K562 (cell line): ENCODE results near the gene SLC31A1. TPM values are rescaled to one million over a fixed set of nuclear protein-coding genes. Genes with fewer than 3 reads are reported as not detected.
A peak's percentile ranks its signal among the peaks of the same experiment; 100 is the strongest.

ENCODE experiments used
- CBX3 ChIP-seq, 2 experiments: IDR thresholded peaks; 1 replicate in 1 of 2; 2 replicates in 1 of 2; pipeline ENCODE4 v1.6.1; 2012; ENCODE audit warnings: inconsistent platforms in 2 of 2, low read length in 2 of 2, borderline replicate concordance in 1 of 2, control low read depth in 1 of 2
- CSDE1 ChIP-seq, 2 experiments: fragments of 450-650 bp; IDR thresholded peaks; 2 replicates each; pipeline ENCODE4 v1.6.1; 2016; ENCODE audit warnings: mild to moderate bottlenecking in 1 of 2
- ELF1 ChIP-seq: fragments of 200-800 bp; sonication (Bioruptor generic); IDR thresholded peaks from 2 replicates; pipeline ENCODE4 v1.6.1; 2016; ENCODE audit warnings: missing genetic modification characterization, missing compliant biosample characterization
- EWSR1 ChIP-seq: fragments of 450-650 bp; IDR thresholded peaks from 2 replicates; pipeline ENCODE4 v1.6.1; 2018; ENCODE audit warnings: borderline replicate concordance, mild to moderate bottlenecking, low read depth, moderate library complexity; ENCODE audit not compliant: partially characterized antibody
- FOSL1 ChIP-seq: fragments of 200-800 bp; sonication (Bioruptor generic); conservative IDR thresholded peaks from 2 replicates; pipeline ENCODE4 v1.6.1; 2016; ENCODE audit warnings: missing genetic modification characterization, missing compliant biosample characterization
- JUND ChIP-seq, 2 experiments: IDR thresholded peaks; 2 replicates in 1 of 2; 3 replicates in 1 of 2; pipeline ENCODE4 v1.6.1; 2011; ENCODE audit warnings: borderline replicate concordance in 2 of 2, low read depth in 2 of 2, low read length in 2 of 2, improper control_type of control experiment in 1 of 2, missing biosample characterization in 1 of 2, missing genetic modification characterization in 1 of 2, missing genetic modification reagents in 1 of 2
- KDM5B ChIP-seq: fragments of 200-600 bp; sonication (generic); IDR thresholded peaks from 2 replicates; pipeline ENCODE4 v1.6.1; 2012; ENCODE audit warnings: low read depth, mild to moderate bottlenecking, moderate library complexity, low read length, control low read depth, inconsistent platforms; ENCODE audit not compliant: insufficient replicate concordance
- PHF21A ChIP-seq: fragments of 450-650 bp; IDR thresholded peaks from 2 replicates; pipeline ENCODE4 v1.6.1; 2017; ENCODE audit warnings: low read depth, borderline replicate concordance
- PTTG1 ChIP-seq: fragments of 450-650 bp; IDR thresholded peaks from 2 replicates; pipeline ENCODE4 v1.6.1; 2016; ENCODE audit warnings: low read depth, mild to moderate bottlenecking, missing genetic modification characterization, missing compliant biosample characterization
- ZFP1 ChIP-seq: fragments of 450-650 bp; formaldehyde crosslinking; IDR thresholded peaks from 2 replicates; pipeline ENCODE4 v1.4.0; 2020; ENCODE audit warnings: mild to moderate bottlenecking, mixed read lengths
- ZNF780A ChIP-seq: fragments of 250-450 bp; sonication (Bioruptor Pico); IDR thresholded peaks from 2 replicates; pipeline ENCODE4 v1.5.0; 2021; ENCODE audit warnings: mild to moderate bottlenecking
- polyA plus RNA-seq, 8 experiments: library from polyadenylated mRNA; depleted of rRNA in 4 of 8; stranded (reverse) in 5 of 8; unstranded in 3 of 8; fragments of >200 nt; fragmentation: Nextera tagmentation in 2 of 8; fragmentation: Illumina TruSeq in 1 of 8; extraction: Ambion mirVana in 2 of 8; extraction: Trizol in 1 of 8; gene quantifications; 2 replicates each; pipeline versions ENCODE4 v1.2.1 to v1.2.3, GENCODE V29; 2011 to 2014; ENCODE audit warnings: inconsistent platforms in 1 of 8, missing spikeins in 1 of 8
- total RNA-seq, 7 experiments: library from RNA; depleted of rRNA in 6 of 7; stranded (reverse); fragments of >200 nt in 6 of 7; fragmentation: Illumina TruSeq in 2 of 7; extraction: Trizol in 2 of 7; gene quantifications; 2 replicates each; pipeline versions ENCODE4 v1.2.1 to v1.2.3, GENCODE V29; 2011 to 2021; ENCODE audit warnings: low replicate concordance in 1 of 7
- TF ChIP-seq, protein P1 (sequence below): sonication (generic); formaldehyde crosslinking; IDR thresholded peaks from 2 replicates; pipeline ENCODE4 v1.8.1; 2023; ENCODE audit warnings: mild to moderate bottlenecking, missing genetic modification reagents

SLC31A1 gene
- total and polyA plus RNA-seq, 9 of the 15 experiments (the other 6 are each of a cell fraction or from before 2014, with no cell fraction given), result 15.4 to 40.7 (median 25.9) TPM

DNA sequence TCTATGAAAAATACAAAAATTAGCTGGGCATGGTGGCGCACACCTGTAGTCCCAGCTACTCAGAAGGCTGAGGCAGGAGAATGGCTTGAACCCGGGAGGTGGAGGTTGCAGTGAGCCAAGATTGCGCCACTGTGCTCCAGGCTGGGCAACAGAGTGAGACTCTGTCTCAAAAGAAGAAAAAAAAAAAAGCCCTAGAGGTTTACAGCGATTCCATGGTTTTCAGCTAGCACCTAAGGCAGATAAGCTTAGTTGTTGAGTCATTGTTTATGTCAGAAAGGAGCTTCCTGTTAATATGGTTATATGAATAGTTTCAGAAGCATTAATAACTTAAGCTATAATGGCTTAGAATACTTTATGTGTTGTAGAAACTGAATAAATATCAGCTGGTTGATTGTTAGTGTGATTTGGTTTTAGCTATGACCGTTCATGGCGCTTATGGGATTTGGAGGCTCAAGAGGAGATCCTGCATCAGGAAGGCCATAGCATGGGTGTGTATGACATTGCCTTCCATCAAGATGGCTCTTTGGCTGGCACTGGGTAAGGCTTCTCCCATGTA, 68.8 kb downstream of the SLC31A1 start (continued):
- TF ChIP-seq JUND (IDR thresholded peaks at IDR 0.05; ENCODE audit: borderline replicate concordance, low read depth, low read length), result no peak
- peak; percentile 26; the same call in 1 of the 3 replicates for TF ChIP-seq JUND (tag; IDR thresholded peaks at IDR 0.05; ENCODE audit: borderline replicate concordance, low read depth, low read length)
- no peak for TF ChIP-seq KDM5B
- TF ChIP-seq FOSL1 (tag), result 0 out of 2 replicates have a peak, but pooled peaks have one; percentile 23
- TF ChIP-seq, protein P1, sequence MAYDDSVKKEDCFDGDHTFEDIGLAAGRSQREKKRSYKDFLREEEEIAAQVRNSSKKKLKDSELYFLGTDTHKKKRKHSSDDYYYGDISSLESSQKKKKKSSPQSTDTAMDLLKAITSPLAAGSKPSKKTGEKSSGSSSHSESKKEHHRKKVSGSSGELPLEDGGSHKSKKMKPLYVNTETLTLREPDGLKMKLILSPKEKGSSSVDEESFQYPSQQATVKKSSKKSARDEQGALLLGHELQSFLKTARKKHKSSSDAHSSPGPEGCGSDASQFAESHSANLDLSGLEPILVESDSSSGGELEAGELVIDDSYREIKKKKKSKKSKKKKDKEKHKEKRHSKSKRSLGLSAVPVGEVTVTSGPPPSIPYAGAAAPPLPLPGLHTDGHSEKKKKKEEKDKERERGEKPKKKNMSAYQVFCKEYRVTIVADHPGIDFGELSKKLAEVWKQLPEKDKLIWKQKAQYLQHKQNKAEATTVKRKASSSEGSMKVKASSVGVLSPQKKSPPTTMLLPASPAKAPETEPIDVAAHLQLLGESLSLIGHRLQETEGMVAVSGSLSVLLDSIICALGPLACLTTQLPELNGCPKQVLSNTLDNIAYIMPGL (CRISPR knock-in tag), result no peak
- TF ChIP-seq CBX3 (IDR thresholded peaks at IDR 0.05; ENCODE audit: borderline replicate concordance in 1 of 2, low read length in 2 of 2), result no peak
- TF ChIP-seq CSDE1 (IDR thresholded peaks at IDR 0.05), result no peak
- TF ChIP-seq ELF1, result no peak
- no peak for TF ChIP-seq PHF21A
- TF ChIP-seq ZFP1 (CRISPR knock-in tag), result no peak
- TF ChIP-seq EWSR1, result no peak
- TF ChIP-seq ZNF780A, result no peak
- TF ChIP-seq PTTG1 (tag), result no peak
